ENCODE measurements around the gene RNF10.
"Not testable (repeated sequence)": the region's sequence is repeated elsewhere in the genome, so short reads cannot be mapped to it uniquely, and the experiment has no call there.

RNF10 gene

DNA sequence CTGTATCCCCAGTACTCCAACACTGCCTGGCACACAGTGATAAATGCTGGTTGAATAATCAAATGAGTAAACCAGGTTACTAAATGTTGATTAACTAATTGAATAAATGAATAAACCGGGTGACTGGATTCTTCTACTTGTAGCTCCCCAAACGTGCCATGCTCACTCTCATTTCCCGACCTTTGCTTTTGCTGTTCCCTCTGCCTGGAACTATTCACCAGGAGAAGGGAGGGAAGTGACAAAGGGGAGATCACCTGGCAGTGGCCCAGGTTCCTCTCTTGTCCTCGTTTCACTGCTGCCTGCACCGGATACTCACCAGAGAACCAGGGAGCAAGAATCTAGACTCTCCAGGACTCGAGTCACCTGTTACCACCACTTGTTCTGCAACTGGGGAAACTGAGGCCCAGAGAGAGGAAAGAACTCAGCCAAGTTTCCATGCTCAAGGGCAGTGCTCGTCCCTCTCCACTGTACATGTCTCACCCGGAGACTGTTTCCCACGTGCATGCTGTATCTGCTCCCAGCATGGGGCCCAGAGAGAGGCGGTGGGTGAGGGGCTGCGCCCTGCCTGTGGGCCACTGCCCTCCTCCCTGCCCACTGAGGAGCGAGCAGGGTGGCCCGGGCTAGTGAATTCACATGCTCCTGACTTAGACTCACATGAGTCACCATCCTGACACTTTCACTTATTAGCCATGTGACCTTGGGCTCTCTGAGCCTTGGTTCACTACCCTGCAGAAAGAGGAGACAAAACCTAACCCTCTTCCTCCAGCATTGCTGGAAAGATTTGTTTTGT lies 64.7 kb downstream of the RNF10 start:
- TF ChIP-seq, protein P1, sequence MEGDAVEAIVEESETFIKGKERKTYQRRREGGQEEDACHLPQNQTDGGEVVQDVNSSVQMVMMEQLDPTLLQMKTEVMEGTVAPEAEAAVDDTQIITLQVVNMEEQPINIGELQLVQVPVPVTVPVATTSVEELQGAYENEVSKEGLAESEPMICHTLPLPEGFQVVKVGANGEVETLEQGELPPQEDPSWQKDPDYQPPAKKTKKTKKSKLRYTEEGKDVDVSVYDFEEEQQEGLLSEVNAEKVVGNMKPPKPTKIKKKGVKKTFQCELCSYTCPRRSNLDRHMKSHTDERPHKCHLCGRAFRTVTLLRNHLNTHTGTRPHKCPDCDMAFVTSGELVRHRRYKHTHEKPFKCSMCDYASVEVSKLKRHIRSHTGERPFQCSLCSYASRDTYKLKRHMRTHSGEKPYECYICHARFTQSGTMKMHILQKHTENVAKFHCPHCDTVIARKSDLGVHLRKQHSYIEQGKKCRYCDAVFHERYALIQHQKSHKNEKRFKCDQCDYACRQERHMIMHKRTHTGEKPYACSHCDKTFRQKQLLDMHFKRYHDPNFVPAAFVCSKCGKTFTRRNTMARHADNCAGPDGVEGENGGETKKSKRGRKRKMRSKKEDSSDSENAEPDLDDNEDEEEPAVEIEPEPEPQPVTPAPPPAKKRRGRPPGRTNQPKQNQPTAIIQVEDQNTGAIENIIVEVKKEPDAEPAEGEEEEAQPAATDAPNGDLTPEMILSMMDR (IDR thresholded peaks at IDR 0.05; ENCODE audit: low read depth, low read length) = no peak
- no peak overlapping the region for H3K4me3 ChIP-seq (ENCODE audit: low read depth, low read length)

GRCh38 chr12:120599672-120600552 lies 65.8 kb downstream of the RNF10 start:
- TF ChIP-seq, protein P1 (IDR thresholded peaks at IDR 0.05; ENCODE audit: low read depth, low read length) = no peak
- no peak overlapping the region for H3K4me3 ChIP-seq (ENCODE audit: low read depth, low read length)

- not testable (repeated sequence) for H3K4me3 ChIP-seq (ENCODE audit: low read depth, low read length)
Observed at GRCh38 chr12:120602416-120602815, 68.3 kb downstream of the RNF10 start.

GRCh38 chr12:120610560-120610959 lies 76.4 kb downstream of the RNF10 start:
- H3K4me3 ChIP-seq (ENCODE audit: low read depth, low read length) = no peak overlapping the region
- TF ChIP-seq, protein P1 (IDR thresholded peaks at IDR 0.05; ENCODE audit: low read depth, low read length) = no peak

DNA sequence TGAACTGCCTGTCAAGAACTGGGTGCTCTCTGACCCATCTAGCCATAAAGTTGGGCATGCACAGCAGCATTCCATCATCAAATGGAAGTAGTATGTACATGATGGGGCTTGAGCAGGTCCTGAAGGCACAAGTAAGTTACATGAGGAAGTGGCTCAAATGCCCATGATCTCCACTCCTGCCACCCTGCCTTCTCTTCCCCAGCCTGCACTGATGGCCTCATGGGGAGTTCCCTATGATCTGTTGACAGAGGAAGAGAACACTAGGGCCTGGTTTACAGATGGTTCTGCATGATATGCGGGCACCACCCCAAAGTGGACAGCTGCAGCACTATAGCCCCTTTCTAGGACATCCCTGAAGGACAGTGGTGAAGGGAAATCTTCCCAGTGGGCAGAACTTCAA lies 77.4 kb downstream of the RNF10 start:
- not testable (repeated sequence) for H3K4me3 ChIP-seq (ENCODE audit: low read depth, low read length)

DNA sequence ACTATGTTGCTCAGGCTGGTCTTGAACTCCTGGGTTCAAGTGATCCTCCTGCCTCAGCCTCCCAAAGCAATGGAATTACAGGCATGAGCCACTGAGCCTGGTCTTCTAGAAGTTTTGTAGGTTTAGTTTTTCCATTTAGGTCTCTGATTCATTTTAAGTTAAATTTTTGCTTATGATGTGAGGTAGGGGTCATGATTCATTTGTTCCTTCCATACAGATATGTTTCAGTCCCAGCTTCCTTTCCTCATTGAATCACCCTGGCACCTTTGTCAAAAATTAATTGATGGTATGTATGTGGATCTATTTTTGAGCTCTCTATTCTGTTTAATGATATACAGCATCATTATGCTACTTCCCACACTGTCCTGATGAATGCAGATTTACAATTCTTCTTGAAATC lies 80.7 kb downstream of the RNF10 start:
- TF ChIP-seq, protein P1 (IDR thresholded peaks at IDR 0.05; ENCODE audit: low read depth, low read length) = no peak

GRCh38 chr12:120617193-120617592 lies 83.0 kb downstream of the RNF10 start:
- not testable (repeated sequence) for H3K4me3 ChIP-seq (ENCODE audit: low read depth, low read length)

More for the DNA sequence above, 80.7 kb downstream of the RNF10 start:
- H3K4me3 ChIP-seq (ENCODE audit: low read depth, low read length) = no peak overlapping the region

DNA sequence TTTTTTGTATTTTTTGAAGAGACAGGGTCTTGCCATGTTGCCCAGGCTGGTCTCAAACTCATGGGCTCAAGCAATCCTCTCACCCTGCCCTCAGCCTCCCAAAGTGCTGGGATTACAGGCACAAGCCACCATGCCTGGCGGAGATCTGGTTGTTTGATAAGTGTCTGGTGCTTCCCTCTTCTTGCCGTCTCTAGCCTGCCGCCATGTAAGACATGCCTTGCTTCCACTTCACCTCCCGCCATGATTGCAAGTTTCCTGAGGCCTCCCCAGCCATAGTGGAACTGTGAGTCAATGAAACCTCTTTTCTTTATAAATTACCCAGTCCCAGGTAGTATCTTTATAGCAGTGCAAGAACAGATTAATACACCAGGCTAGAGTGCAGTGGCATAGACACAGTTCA lies 83.6 kb downstream of the RNF10 start:
- H3K4me3 ChIP-seq (ENCODE audit: low read depth, low read length) = not testable (repeated sequence)

DNA sequence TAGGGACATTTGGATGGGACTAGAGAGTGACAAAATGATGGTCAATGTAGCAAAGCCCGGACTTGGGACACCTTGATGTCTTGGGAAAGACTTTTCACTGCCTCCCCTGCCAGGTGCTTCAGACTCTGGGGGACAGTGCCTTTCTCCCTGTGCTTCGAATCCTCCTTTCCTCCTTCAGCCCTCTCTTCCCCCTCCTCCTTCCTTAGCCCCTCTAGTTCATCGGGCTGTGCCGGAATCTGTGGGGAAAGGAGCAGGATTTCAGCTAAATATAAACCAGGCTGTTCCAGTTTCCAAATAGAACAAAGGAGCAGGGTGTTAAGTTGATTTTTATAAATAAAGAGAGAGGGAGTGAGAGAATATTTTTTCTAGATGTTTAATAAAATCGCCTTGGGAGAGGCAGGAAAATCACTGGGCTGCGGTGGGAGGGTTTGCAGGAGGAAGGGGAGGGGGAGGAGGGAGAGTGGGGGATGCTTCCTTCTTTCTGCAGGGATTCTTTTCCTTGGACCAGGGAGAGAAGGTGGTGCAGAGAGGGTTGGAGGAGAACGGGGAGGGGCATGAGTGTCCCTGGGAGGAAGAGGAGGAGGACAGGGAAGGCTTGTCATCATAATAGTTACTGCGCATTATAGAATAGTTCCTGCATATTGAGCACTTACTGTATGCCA lies 84.9 kb downstream of the RNF10 start:
- no peak overlapping the region for H3K4me3 ChIP-seq (ENCODE audit: low read depth, low read length)
- TF ChIP-seq, protein P1 (IDR thresholded peaks at IDR 0.05; ENCODE audit: low read depth, low read length) = no peak
